ENCODE data around the gene EXOC4.

- TF ChIP-seq POLR2A (IDR thresholded peaks at IDR 0.05) (no peak), CTCF (IDR thresholded peaks at IDR 0.05) (no peak)
These were observed 41.4 kb downstream of the EXOC4 start for GRCh38 chr7:133294234-133294633.

All from lower leg skin (tissue), 3 donors.